Body of pancreas (tissue), 4 donors: Measurements from ENCODE around the gene TSHZ2. TPM values are rescaled to one million over a fixed set of nuclear protein-coding genes. Genes with fewer than 3 reads are reported as not detected.

Source experiments
- ATAC-seq: fragments of 150-250 bp; one replicate; pipeline ENCODE4 v1.9.1; 2016
- DNase-seq, 4 donors: peaks; one replicate each; pipeline ENCODE4 v3.0.0-alpha.2; 2019
- H3K27ac ChIP-seq, 4 donors: fragments of 200-600 bp; sonication (generic); 1 replicate in 3 of 4; 2 replicates in 1 of 4; pipeline versions ENCODE4 v1.5.1 to v1.6.1; 2016 to 2019; ENCODE audit warnings: mild to moderate bottlenecking in 1 of 4, mixed read lengths in 1 of 4, moderate library complexity in 1 of 4
- H3K27me3 ChIP-seq, 2 donors: fragments of 200-600 bp; sonication (generic); one replicate each; pipeline ENCODE4 v1.6.0; 2016; ENCODE audit warnings: mild to moderate bottlenecking in 1 of 2
- H3K36me3 ChIP-seq, 2 donors: fragments of 200-600 bp; sonication (generic); replicated peaks in 1 of 2; 2 replicates each; pipeline ENCODE4 v1.5.1; 2016; ENCODE audit warnings: low read depth in 2 of 2; ENCODE audit not compliant: insufficient read depth in 1 of 2
- H3K4me1 ChIP-seq: fragments of 200-600 bp; sonication (generic); one replicate; pipeline ENCODE4 v1.6.0; 2016
- H3K4me3 ChIP-seq, 2 donors: fragments of 200-600 bp; sonication (generic); 1 replicate in 1 of 2; 2 replicates in 1 of 2; pipeline ENCODE4 v1.5.1; 2016 to 2019
- H3K9me3 ChIP-seq, 3 donors: fragments of 200-600 bp; sonication (generic); 1 replicate in 2 of 3; 2 replicates in 1 of 3; pipeline ENCODE4 v1.5.1; 2016
- CTCF ChIP-seq, 7 experiments: fragments of 450-650 bp in 4 of 7; fragments of 200-600 bp in 3 of 7; sonication (generic) in 3 of 7; IDR thresholded peaks; one replicate each; pipeline ENCODE4 v1.5.1; 2016 to 2019; ENCODE audit warnings: antibody characterized with exemption in 7 of 7
- POLR2A ChIP-seq, 3 donors: fragments of 450-650 bp; IDR thresholded peaks; one replicate each; pipeline ENCODE4 v1.6.1; 2016; ENCODE audit warnings: antibody characterized with exemption in 3 of 3, mild to moderate bottlenecking in 2 of 3
- WGBS, 2 donors: methylation state at CpG; one replicate each; pipeline ENCODE4 v1.1.5; 2017; 5-methylcytosine and 5-hydroxymethylcytosine counted together
- intact Hi-C: fragments of 100-400 bp; cut with DNase I; formaldehyde crosslinking; loops from one replicate; pipeline ENCODE4 v1.15.1; 2023
- total RNA-seq, 2 donors: library from RNA; depleted of rRNA; stranded (reverse); fragments of >200 nt; gene quantifications; one replicate each; pipeline ENCODE4 v1.1.0, GENCODE V29; 2016

TSHZ2 gene
- total RNA-seq, 2 donors from 2014 or later: 6.0 to 9.6 TPM

- Histone ChIP-seq H3K36me3 (no peaks in the 10 kb centered on the region), H3K9me3 (no peaks in the 10 kb centered on the region), H3K4me3 (no peak overlapping the region), H3K27ac (no peak overlapping the region), H3K4me1 (no peaks in the 10 kb centered on the region), H3K27me3 (no peaks in the 10 kb centered on the region)
- intact Hi-C loops: no loop called here
- WGBS, 2 donors: 73 to 75% methylated on average over 6 of the region's 6 CpGs
- DNase-seq: no peak
- TF ChIP-seq POLR2A (IDR thresholded peaks at IDR 0.05) (no peak), CTCF (IDR thresholded peaks at IDR 0.05) (no peak)
- ATAC-seq: no peak
These were observed 286.6 kb downstream of the TSHZ2 start for GRCh38 chr20:53258741-53259140.

GRCh38 chr20:53260168-53260567 is 288.0 kb downstream of the TSHZ2 start:
- 56 to 65% methylated on average over 3 of the region's 3 CpGs for WGBS, 2 donors
- H3K36me3 ChIP-seq: no peaks in the 10 kb centered on the region
- H3K4me3 ChIP-seq: no peak overlapping the region
- TF ChIP-seq CTCF (IDR thresholded peaks at IDR 0.05) (no peak), POLR2A (IDR thresholded peaks at IDR 0.05) (no peak)
- no peak for DNase-seq
- no peaks in the 10 kb centered on the region for H3K4me1 ChIP-seq
- H3K27me3 ChIP-seq: no peaks in the 10 kb centered on the region
- ATAC-seq: no peak
- no peaks in the 10 kb centered on the region for H3K9me3 ChIP-seq
- no peak overlapping the region for H3K27ac ChIP-seq
- intact Hi-C loops: no loop called here

GRCh38 chr20:53260591-53260990 is 288.4 kb downstream of the TSHZ2 start:
- H3K4me1 ChIP-seq: no peaks in the 10 kb centered on the region
- H3K36me3 ChIP-seq: no peaks in the 10 kb centered on the region
- TF ChIP-seq POLR2A (IDR thresholded peaks at IDR 0.05) (no peak), CTCF (IDR thresholded peaks at IDR 0.05) (no peak)
- intact Hi-C loops: no loop called here
- no peak overlapping the region for H3K27ac ChIP-seq
- ATAC-seq (no peak), DNase-seq (no peak)
- H3K27me3 ChIP-seq: no peaks in the 10 kb centered on the region
- 61 to 63% methylated on average over 2 of the region's 2 CpGs for WGBS, 2 donors
- no peaks in the 10 kb centered on the region for H3K9me3 ChIP-seq
- H3K4me3 ChIP-seq: no peak overlapping the region

DNA sequence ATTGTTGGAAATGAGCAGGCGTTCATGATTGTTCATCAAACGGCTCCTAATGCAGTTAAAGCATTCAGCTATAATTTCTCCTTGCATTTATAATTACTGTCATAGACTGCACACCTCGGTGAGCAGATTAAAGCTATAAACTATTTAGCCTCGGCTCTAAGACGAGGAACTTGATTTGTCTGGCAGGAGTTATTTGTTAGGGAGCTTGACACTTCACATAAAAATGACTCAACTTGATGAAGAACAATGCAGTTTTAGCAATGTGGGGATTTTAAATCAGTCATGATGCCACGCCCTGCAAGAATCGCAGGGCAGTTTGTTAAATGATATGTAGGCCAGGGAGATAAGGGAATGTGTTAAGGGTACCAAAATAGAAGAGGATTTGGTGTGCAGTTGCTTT is 290.2 kb downstream of the TSHZ2 start:
- TF ChIP-seq POLR2A (IDR thresholded peaks at IDR 0.05): no peak
- TF ChIP-seq CTCF (IDR thresholded peaks at IDR 0.05): no peak
- H3K4me3 ChIP-seq: no peak overlapping the region
- 47 to 48% methylated on average over 7 of the region's 7 CpGs for WGBS, 2 donors
- no peak overlapping the region for H3K27ac ChIP-seq
- no peaks in the 10 kb centered on the region for H3K27me3 ChIP-seq
- no peaks in the 10 kb centered on the region for H3K9me3 ChIP-seq
- intact Hi-C loops: no loop called here
- H3K4me1 ChIP-seq: no peaks in the 10 kb centered on the region
- no peak for DNase-seq
- ATAC-seq: no peak
- H3K36me3 ChIP-seq: no peaks in the 10 kb centered on the region

DNA sequence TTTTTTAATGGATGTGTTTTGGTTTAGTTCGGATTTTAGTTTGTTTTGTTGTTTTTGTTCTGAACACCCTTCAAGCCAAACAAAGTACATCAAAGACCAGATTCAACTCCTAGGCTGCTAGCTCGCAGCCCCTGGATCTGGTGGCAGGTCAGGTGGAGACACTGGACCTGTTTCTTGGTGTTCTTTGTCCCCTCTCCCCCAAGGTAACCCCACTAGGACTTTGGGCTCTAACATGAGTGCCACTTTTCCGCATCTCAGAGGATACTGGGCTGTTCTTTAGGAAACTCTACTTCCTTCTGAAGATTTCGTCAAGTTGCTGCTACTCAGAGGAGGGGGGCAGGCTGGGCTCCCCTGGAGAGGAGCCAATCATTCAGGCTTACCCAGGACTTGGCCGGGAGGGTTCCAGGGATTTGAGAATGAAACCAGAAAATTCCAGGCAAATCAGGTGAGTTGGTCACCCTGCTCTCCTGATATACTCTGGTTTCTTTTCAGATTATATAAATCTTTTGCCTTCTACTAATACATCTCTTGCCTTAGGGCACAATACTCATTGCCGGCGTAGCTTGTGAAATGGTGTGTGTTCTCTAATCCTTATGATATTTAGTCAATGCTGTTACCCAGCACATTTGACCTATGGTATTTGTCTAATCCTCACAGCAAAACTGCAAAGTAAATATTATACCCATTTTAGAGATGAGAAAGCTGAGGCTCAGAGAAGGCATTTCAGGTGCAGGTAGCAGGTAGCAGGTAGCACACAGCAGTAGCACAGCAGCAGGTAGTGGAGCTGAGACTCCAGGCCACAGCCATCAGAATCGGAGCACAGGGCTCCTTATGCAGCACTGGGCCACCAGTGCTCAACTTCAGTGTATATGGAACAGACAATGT is 291.6 kb downstream of the TSHZ2 start:
- DNase-seq (no peak), ATAC-seq (no peak)
- Histone ChIP-seq H3K36me3 (no peaks in the 10 kb centered on the region), H3K4me1 (no peaks in the 10 kb centered on the region), H3K27ac (no peak overlapping the region), H3K27me3 (no peaks in the 10 kb centered on the region), H3K4me3 (no peak overlapping the region), H3K9me3 (no peaks in the 10 kb centered on the region)
- WGBS, 2 donors: 76 to 85% methylated on average over 8 of the region's 8 CpGs
- no peak for TF ChIP-seq CTCF (IDR thresholded peaks at IDR 0.05)
- no peak for TF ChIP-seq POLR2A (IDR thresholded peaks at IDR 0.05)
- intact Hi-C loops: no loop called here
